K562 (cell line): ENCODE data around the gene MGRN1. TPM values are rescaled to one million over a fixed set of nuclear protein-coding genes. Genes with fewer than 3 reads are reported as not detected.

ENCODE experiments used
- ATAC-seq: fragments of 200-7000 bp; cut with Tn5 transposase; 3 replicates; pipeline ENCODE4 v1.9.1; 2020; ENCODE audit warnings: moderate library complexity
- BruUV-seq: library from RNA; stranded (reverse); fragments of 400-500 nt; replicated peaks from 2 replicates; lab custom pipeline; 2021; lab: Mats Ljungman, UMichigan
- CTCF ChIA-PET: fragments of 300-600 bp; formaldehyde crosslinking; extraction: SDS; loops from one replicate; lab custom pipeline; 2021; ENCODE audit warnings: low intra/inter-chr PET ratio; lab: Yijun Ruan, JAX
- POLR2A ChIA-PET: fragments of 300-600, 350-650 bp; sonication (Branson Sonifier 250); formaldehyde crosslinking; extraction: SDS; loops from one replicate; lab custom pipeline; 2021; ENCODE audit warnings: antibody characterized with exemption, inconsistent platforms; lab: Yijun Ruan, JAX
- DNase-seq, 4 experiments: peaks; one replicate each; pipeline versions ENCODE4 v3.0.0 to v3.0.0-alpha.2; 2011 to 2018; ENCODE audit warnings: low spot score in 3 of 4, mixed read lengths in 3 of 4; ENCODE audit errors: extremely low read depth in 1 of 4
- FAIRE-seq: peaks from 2 replicates; lab custom pipeline; 2011; peaks lifted over from hg19 to GRCh38; lab: Jason Lieb, UNC
- H2AFZ ChIP-seq: 2 replicates; pipeline ENCODE4 v1.6.0; 2011; ENCODE audit warnings: low read depth, low read length, control low read depth, inconsistent platforms
- H3K27ac ChIP-seq: fragments of 200-600 bp; 3 replicates; pipeline ENCODE4 v1.8.0; 2011; ENCODE audit warnings: low read depth, mild to moderate bottlenecking, control low read depth, inconsistent platforms, low read length, moderate library complexity, mixed read lengths; ENCODE audit errors: extremely low read depth
- H3K27me3 ChIP-seq, 2 experiments: fragments of 300-600 bp in 1 of 2; 2 replicates in 1 of 2; 3 replicates in 1 of 2; pipeline versions ENCODE4 v1.6.0 to v1.8.0; 2011; ENCODE audit warnings: inconsistent platforms in 2 of 2, low read length in 2 of 2, mild to moderate bottlenecking in 1 of 2, mixed read lengths in 1 of 2, moderate library complexity in 1 of 2; ENCODE audit not compliant: control insufficient read depth in 2 of 2, insufficient read depth in 2 of 2
- H3K36me3 ChIP-seq: fragments of 300-600 bp; 3 replicates; pipeline ENCODE4 v1.8.0; 2011; ENCODE audit warnings: mild to moderate bottlenecking, low read length, inconsistent platforms; ENCODE audit not compliant: control insufficient read depth, insufficient read depth
- H3K4me1 ChIP-seq, 2 experiments: fragments of 200-600 bp in 1 of 2; replicated peaks in 1 of 2; 2 replicates in 1 of 2; 3 replicates in 1 of 2; pipeline versions ENCODE4 v1.5.1 to v1.8.0; 2011; ENCODE audit warnings: inconsistent platforms in 2 of 2, low read length in 2 of 2, mild to moderate bottlenecking in 1 of 2, mixed read lengths in 1 of 2, moderate library complexity in 1 of 2; ENCODE audit not compliant: control insufficient read depth in 2 of 2, insufficient read depth in 2 of 2
- H3K4me2 ChIP-seq: 2 replicates; pipeline ENCODE4 v1.6.1; 2011; ENCODE audit warnings: low read length, control low read depth, inconsistent platforms, mixed read lengths; ENCODE audit not compliant: insufficient read depth
- H3K4me3 ChIP-seq: fragments of 200-600 bp; sonication (generic), shearing (Covaris generic); 2 replicates; pipeline ENCODE4 v1.5.1; 2016; ENCODE audit warnings: control low read depth, inconsistent platforms
- H3K79me2 ChIP-seq: fragments of 200-600 bp; 3 replicates; pipeline ENCODE4 v1.8.0; 2011; ENCODE audit warnings: low read length, inconsistent platforms; ENCODE audit not compliant: control insufficient read depth, insufficient read depth
- H3K9ac ChIP-seq, 2 experiments: 2 replicates each; pipeline versions ENCODE4 v1.6.0 to v1.6.1; 2011; ENCODE audit warnings: low read depth in 2 of 2, low read length in 2 of 2, control low read depth in 1 of 2, inconsistent platforms in 1 of 2, mild to moderate bottlenecking in 1 of 2, mixed read lengths in 1 of 2; ENCODE audit not compliant: insufficient read depth in 1 of 2
- H3K9me1 ChIP-seq: one replicate; pipeline ENCODE4 v1.6.0; 2011; ENCODE audit warnings: inconsistent platforms, mild to moderate bottlenecking, low read length, moderate library complexity; ENCODE audit not compliant: control insufficient read depth, insufficient read depth
- H3K9me3 ChIP-seq: replicated peaks from 2 replicates; pipeline ENCODE4 v1.5.1; 2011; ENCODE audit warnings: low read depth, low read length, inconsistent platforms; ENCODE audit not compliant: control insufficient read depth, insufficient read depth
- H4K20me1 ChIP-seq: replicated peaks from 2 replicates; pipeline ENCODE4 v1.6.1; 2011; ENCODE audit warnings: low read length, inconsistent platforms, mixed read lengths; ENCODE audit not compliant: control insufficient read depth, insufficient read depth
- ARID1B ChIP-seq: fragments of 450-650 bp; IDR thresholded peaks from 2 replicates; pipeline ENCODE4 v1.6.1; 2016; ENCODE audit warnings: antibody characterized with exemption, mild to moderate bottlenecking, inconsistent platforms
- POLR2G ChIP-seq: fragments of 200-400 bp; formaldehyde crosslinking; IDR thresholded peaks from 2 replicates; pipeline ENCODE4 v1.6.1; 2017; ENCODE audit warnings: low read depth, mild to moderate bottlenecking, antibody characterized with exemption, low read length, moderate library complexity
- WGBS: fragments of 100-300 bp; shearing (Covaris generic); methylation state at CpG from one replicate; pipeline ENCODE4 v1.1.6; 2016; ENCODE audit warnings: low coverage, mixed read lengths; ENCODE audit not compliant: insufficient coverage; ENCODE audit errors: missing lambda C conversion rate; 5-methylcytosine and 5-hydroxymethylcytosine counted together
- in situ Hi-C: fragments of 300-500 bp; cut with MboI; formaldehyde crosslinking; loops from 4 replicates; pipeline ENCODE4 v1.15.0; 2018; ENCODE audit warnings: inconsistent platforms, mixed read lengths
- intact Hi-C: fragments of 100-400 bp; cut with micrococcal nuclease; formaldehyde crosslinking; loops from 2 replicates; pipeline ENCODE4 v1.14.2; 2022
- polyA plus RNA-seq, 8 experiments: library from polyadenylated mRNA; depleted of rRNA in 4 of 8; stranded (reverse) in 5 of 8; unstranded in 3 of 8; fragments of >200 nt; fragmentation: Nextera tagmentation in 2 of 8; fragmentation: Illumina TruSeq in 1 of 8; extraction: Ambion mirVana in 2 of 8; extraction: Trizol in 1 of 8; gene quantifications; 2 replicates each; pipeline versions ENCODE4 v1.2.1 to v1.2.3, GENCODE V29; 2011 to 2014; ENCODE audit warnings: inconsistent platforms in 1 of 8, missing spikeins in 1 of 8
- total RNA-seq, 7 experiments: library from RNA; depleted of rRNA in 6 of 7; stranded (reverse); fragments of >200 nt in 6 of 7; fragmentation: Illumina TruSeq in 2 of 7; extraction: Trizol in 2 of 7; gene quantifications; 2 replicates each; pipeline versions ENCODE4 v1.2.1 to v1.2.3, GENCODE V29; 2011 to 2021; ENCODE audit warnings: low replicate concordance in 1 of 7

MGRN1 gene
- total and polyA plus RNA-seq, 9 of the 15 experiments (the other 6 are each of a cell fraction or from before 2014, with no cell fraction given), result 0.15 to 37.9 (median 6.0) TPM

DNA sequence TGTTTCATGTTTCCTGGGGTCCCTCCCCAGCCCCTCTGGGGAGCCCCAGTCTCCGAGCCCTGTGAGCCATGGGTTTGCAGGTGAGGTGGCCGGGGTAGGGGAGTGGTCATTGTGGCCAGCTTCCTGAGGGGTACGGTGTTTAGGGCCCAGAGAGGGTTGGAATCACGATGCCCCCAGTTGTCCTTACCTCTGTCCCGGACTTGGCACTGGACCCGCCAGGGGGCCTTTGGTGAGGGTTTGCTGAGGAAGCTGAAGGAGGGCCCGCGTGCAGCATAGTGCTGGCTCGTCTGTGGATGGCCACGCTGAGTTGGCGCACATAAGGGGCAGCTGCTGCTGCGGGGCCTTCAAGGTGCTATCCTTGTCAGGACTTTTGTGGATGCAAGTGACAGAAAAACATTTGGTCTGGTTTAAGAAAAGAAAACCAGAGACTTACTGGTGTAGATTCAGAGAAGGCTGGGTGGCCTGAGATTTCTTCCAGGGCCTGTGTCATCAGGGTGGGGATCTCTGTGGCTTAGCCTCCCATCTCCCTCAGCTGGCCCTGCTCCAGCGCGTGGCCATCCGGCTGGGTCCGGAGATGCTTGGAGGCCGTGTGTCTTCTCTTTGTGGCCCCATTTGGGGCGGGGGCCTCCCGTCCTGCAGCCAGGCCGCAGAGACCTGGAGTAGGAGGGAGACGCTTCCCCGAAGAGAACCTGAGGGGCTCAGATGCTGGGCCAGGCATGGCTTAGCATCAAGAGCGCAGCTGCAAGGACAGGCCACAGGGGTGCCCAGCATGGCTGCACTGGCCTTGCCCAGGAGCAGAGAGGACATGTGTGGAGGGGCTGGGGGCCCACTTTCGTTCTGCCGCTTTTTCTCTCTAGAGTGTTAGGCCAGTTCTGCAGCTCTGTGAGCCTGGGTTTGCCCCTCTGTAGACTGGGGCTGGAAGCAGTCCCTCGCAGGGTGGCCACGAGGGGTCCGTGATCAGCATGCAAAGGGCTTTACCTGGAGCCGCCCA lies 35.0 kb downstream of the MGRN1 start:
- DNase-seq (no peak), ATAC-seq (no peak), FAIRE-seq (no peak)
- H3K9me1 ChIP-seq, result no peaks in the 10 kb centered on the region
- CTCF ChIA-PET, result no interaction called here
- H3K9ac ChIP-seq, result peak overlapping the region in 1 of 2 experiments; percentile 17; a peak in 1 of 4 replicates
- H3K27me3 ChIP-seq, result no peaks in the 10 kb centered on the region
- no peaks in the 10 kb centered on the region for H3K9me3 ChIP-seq
- H2AFZ ChIP-seq, result no peak overlapping the region
- intact Hi-C loops, result no loop called here
- no peak overlapping the region for H3K4me2 ChIP-seq
- no TSS peak for BruUV-seq
- no peak overlapping the region for H3K4me3 ChIP-seq
- TF ChIP-seq ARID1B (no peak), POLR2G (0 out of 2 replicates have a peak, but pooled peaks have one; percentile 21)
- H3K4me1 ChIP-seq, result peaks cover 0 to 36% of the 10 kb centered on the region in 2 experiments; a peak in 2 of 5 replicates
- no peaks in the 10 kb centered on the region for H3K79me2 ChIP-seq
- no peak overlapping the region for H3K27ac ChIP-seq
- peaks cover 53% of the 10 kb centered on the region; the same call in 2 of the 3 replicates for H3K36me3 ChIP-seq
- in situ Hi-C loops, result no loop called here
- POLR2A ChIA-PET, result interaction anchor here (0.6 to 0.7 kb wide), 2 partner anchors 9 to 43 kb away, joined by 3 to 4 read pairs; no protein-coding TSS in a partner anchor
- no peaks in the 10 kb centered on the region; the same call in 1 of the 2 replicates for H4K20me1 ChIP-seq
- WGBS, result 90% methylated on average over 21 of the region's 29 CpGs
